PC-3 (cell line): ENCODE results near the gene HDAC11. TPM values are rescaled to one million over a fixed set of nuclear protein-coding genes. Genes with fewer than 3 reads are reported as not detected.

Source experiments
- ATAC-seq: fragments of 200-7000 bp; cut with Tn5 transposase; 2 replicates; pipeline ENCODE4 v1.9.1; 2020; ENCODE audit warnings: mild to moderate bottlenecking, moderate library complexity
- BruUV-seq: library from RNA; stranded (reverse); fragments of 400-500 nt; replicated peaks from 2 replicates; lab custom pipeline; 2021; lab: Mats Ljungman, UMichigan
- CTCF ChIA-PET: fragments of 300-600 bp; sonication (Branson Sonifier 250); formaldehyde crosslinking; loops from one replicate; lab custom pipeline; 2022; ENCODE audit warnings: antibody characterized with exemption; lab: Charles Lee
- POLR2A ChIA-PET: fragments of 300-600 bp; sonication (Branson Sonifier 250); formaldehyde crosslinking; loops from one replicate; lab custom pipeline; 2022; ENCODE audit warnings: antibody characterized with exemption; ENCODE audit not compliant: unreplicated experiment; lab: Charles Lee
- DNase-seq: peaks from one replicate; pipeline ENCODE4 v3.0.0-alpha.2; 2015
- H2AFZ ChIP-seq: fragments of 300-600 bp; sonication (generic); 2 replicates; pipeline ENCODE4 v1.6.0; 2016; ENCODE audit warnings: antibody characterized with exemption, low read length
- H3F3A ChIP-seq: fragments of 300-600 bp; sonication (generic); one replicate; pipeline ENCODE4 v1.6.0; 2017; ENCODE audit warnings: antibody characterized with exemption, low read length, control low read depth, mild to moderate bottlenecking; ENCODE audit not compliant: unreplicated experiment
- H3K27ac ChIP-seq: fragments of 300-600 bp; sonication (generic); 2 replicates; pipeline ENCODE4 v1.5.1; 2016; ENCODE audit warnings: mild to moderate bottlenecking, low read length
- H3K27me3 ChIP-seq: fragments of 300-600 bp; sonication (generic); 2 replicates; pipeline ENCODE4 v1.6.1; 2016; ENCODE audit warnings: low read length, mixed read lengths
- H3K36me3 ChIP-seq: fragments of 300-600 bp; sonication (generic); 2 replicates; pipeline ENCODE4 v1.6.1; 2016; ENCODE audit warnings: low read depth, mixed run types, low read length, mixed read lengths
- H3K4me1 ChIP-seq: fragments of 300-600 bp; sonication (generic); 2 replicates; pipeline ENCODE4 v1.5.1; 2016; ENCODE audit warnings: low read length; ENCODE audit not compliant: insufficient read depth
- H3K4me2 ChIP-seq: fragments of 300-600 bp; sonication (generic); 2 replicates; pipeline ENCODE4 v1.6.0; 2016; ENCODE audit warnings: low read length
- H3K4me3 ChIP-seq: fragments of 300-600 bp; sonication (generic); 2 replicates; pipeline ENCODE4 v1.5.1; 2016; ENCODE audit warnings: mild to moderate bottlenecking, low read length, mixed read lengths
- H3K79me2 ChIP-seq: fragments of 300-600 bp; sonication (generic); 2 replicates; pipeline ENCODE4 v1.6.1; 2017; ENCODE audit warnings: low read length, mixed read lengths
- H3K9ac ChIP-seq: fragments of 300-600 bp; sonication (generic); 2 replicates; pipeline ENCODE4 v1.6.0; 2016; ENCODE audit warnings: mild to moderate bottlenecking, low read length
- H3K9me2 ChIP-seq: fragments of 300-600 bp; sonication (generic); replicated peaks from 2 replicates; pipeline ENCODE4 v1.6.1; 2016; ENCODE audit warnings: mixed run types, low read length, mixed read lengths
- H3K9me3 ChIP-seq: fragments of 300-600 bp; sonication (generic); 2 replicates; pipeline ENCODE4 v1.6.1; 2016; ENCODE audit warnings: low read length, mixed read lengths
- H4K20me1 ChIP-seq: fragments of 300-600 bp; sonication (generic); 2 replicates; pipeline ENCODE4 v1.6.1; 2016; ENCODE audit warnings: low read length, mixed read lengths
- EZH2 ChIP-seq: fragments of 300-600 bp; sonication (generic); IDR thresholded peaks from one replicate; pipeline ENCODE4 v1.6.1; 2017; ENCODE audit warnings: antibody characterized with exemption, mild to moderate bottlenecking, low read length; ENCODE audit not compliant: unreplicated experiment
- EZH2phosphoT487 ChIP-seq: fragments of 300-600 bp; sonication (generic); IDR thresholded peaks from 2 replicates; pipeline ENCODE4 v1.6.1; 2018; ENCODE audit warnings: mild to moderate bottlenecking, antibody characterized with exemption, low read length, borderline replicate concordance
- intact Hi-C: fragments of 100-400 bp; cut with micrococcal nuclease; formaldehyde crosslinking; loops from 2 replicates; pipeline ENCODE4 v1.9.0; 2023
- total RNA-seq: library from RNA; depleted of rRNA; stranded (reverse); fragments of >200 nt; gene quantifications from 2 replicates; pipeline ENCODE4 v1.2.3, GENCODE V29; 2014
- TF ChIP-seq, protein P1 (sequence below): fragments of 300-600 bp; sonication (generic); conservative IDR thresholded peaks from 2 replicates; pipeline ENCODE4 v1.5.1; 2017; ENCODE audit warnings: antibody characterized with exemption, low read depth, mild to moderate bottlenecking, low read length

HDAC11 gene
- total RNA-seq, 1 experiment from 2014 or later, result 24.2 TPM

DNA sequence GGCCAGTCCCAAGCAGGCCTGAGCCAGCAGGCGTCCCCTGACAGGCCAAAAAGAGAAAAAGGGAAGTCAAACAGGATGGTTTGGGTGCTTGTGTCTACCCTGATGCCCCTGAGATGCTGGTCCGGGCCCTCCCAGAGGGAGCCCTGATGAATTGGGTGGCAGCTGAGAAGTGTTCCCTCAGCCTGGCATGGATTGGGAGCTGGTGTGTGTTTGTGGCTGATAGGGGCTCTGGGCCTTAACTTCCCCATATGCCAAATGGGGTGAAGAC is 70.3 kb downstream of the HDAC11 start:
- Histone ChIP-seq H4K20me1 (no peaks in the 10 kb centered on the region), H3K9me3 (no peaks in the 10 kb centered on the region), H3K9ac (no peak overlapping the region), H3F3A (no peaks in the 10 kb centered on the region), H3K27me3 (no peaks in the 10 kb centered on the region), H3K4me1 (no peaks in the 10 kb centered on the region), H3K4me2 (no peak overlapping the region), H3K4me3 (no peak overlapping the region), H3K27ac (no peak overlapping the region), H3K79me2 (no peaks in the 10 kb centered on the region), H3K36me3 (no peaks in the 10 kb centered on the region), H3K9me2 (no peaks in the 10 kb centered on the region), H2AFZ (no peak overlapping the region)
- ATAC-seq (no peak), DNase-seq (no peak)
- ChIA-PET POLR2A (interaction anchor here (0.6 kb wide), 1 partner anchor 27 kb away, joined by 3 read pairs; no protein-coding TSS in a partner anchor), CTCF (no interaction called here)
- intact Hi-C loops, result no loop called here
- BruUV-seq, result no TSS peak
- TF ChIP-seq EZH2phosphoT487 (no peak), EZH2 (no peak)
- TF ChIP-seq, protein P1, sequence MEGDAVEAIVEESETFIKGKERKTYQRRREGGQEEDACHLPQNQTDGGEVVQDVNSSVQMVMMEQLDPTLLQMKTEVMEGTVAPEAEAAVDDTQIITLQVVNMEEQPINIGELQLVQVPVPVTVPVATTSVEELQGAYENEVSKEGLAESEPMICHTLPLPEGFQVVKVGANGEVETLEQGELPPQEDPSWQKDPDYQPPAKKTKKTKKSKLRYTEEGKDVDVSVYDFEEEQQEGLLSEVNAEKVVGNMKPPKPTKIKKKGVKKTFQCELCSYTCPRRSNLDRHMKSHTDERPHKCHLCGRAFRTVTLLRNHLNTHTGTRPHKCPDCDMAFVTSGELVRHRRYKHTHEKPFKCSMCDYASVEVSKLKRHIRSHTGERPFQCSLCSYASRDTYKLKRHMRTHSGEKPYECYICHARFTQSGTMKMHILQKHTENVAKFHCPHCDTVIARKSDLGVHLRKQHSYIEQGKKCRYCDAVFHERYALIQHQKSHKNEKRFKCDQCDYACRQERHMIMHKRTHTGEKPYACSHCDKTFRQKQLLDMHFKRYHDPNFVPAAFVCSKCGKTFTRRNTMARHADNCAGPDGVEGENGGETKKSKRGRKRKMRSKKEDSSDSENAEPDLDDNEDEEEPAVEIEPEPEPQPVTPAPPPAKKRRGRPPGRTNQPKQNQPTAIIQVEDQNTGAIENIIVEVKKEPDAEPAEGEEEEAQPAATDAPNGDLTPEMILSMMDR, result no peak

GRCh38 chr3:13550791-13551360 is 70.8 kb downstream of the HDAC11 start:
- Histone ChIP-seq H3K9me2 (no peaks in the 10 kb centered on the region), H4K20me1 (no peaks in the 10 kb centered on the region), H3K9me3 (no peaks in the 10 kb centered on the region), H3K9ac (no peak overlapping the region), H3F3A (no peaks in the 10 kb centered on the region), H3K27ac (no peak overlapping the region), H3K4me3 (no peak overlapping the region), H3K4me1 (no peaks in the 10 kb centered on the region), H3K36me3 (no peaks in the 10 kb centered on the region), H3K79me2 (no peaks in the 10 kb centered on the region), H2AFZ (no peak overlapping the region), H3K4me2 (no peak overlapping the region), H3K27me3 (no peaks in the 10 kb centered on the region)
- ATAC-seq (no peak), DNase-seq (no peak)
- ChIA-PET POLR2A (no interaction called here), CTCF (no interaction called here)
- TF ChIP-seq EZH2phosphoT487 (no peak), EZH2 (no peak)
- BruUV-seq, result no TSS peak
- intact Hi-C loops, result no loop called here

DNA sequence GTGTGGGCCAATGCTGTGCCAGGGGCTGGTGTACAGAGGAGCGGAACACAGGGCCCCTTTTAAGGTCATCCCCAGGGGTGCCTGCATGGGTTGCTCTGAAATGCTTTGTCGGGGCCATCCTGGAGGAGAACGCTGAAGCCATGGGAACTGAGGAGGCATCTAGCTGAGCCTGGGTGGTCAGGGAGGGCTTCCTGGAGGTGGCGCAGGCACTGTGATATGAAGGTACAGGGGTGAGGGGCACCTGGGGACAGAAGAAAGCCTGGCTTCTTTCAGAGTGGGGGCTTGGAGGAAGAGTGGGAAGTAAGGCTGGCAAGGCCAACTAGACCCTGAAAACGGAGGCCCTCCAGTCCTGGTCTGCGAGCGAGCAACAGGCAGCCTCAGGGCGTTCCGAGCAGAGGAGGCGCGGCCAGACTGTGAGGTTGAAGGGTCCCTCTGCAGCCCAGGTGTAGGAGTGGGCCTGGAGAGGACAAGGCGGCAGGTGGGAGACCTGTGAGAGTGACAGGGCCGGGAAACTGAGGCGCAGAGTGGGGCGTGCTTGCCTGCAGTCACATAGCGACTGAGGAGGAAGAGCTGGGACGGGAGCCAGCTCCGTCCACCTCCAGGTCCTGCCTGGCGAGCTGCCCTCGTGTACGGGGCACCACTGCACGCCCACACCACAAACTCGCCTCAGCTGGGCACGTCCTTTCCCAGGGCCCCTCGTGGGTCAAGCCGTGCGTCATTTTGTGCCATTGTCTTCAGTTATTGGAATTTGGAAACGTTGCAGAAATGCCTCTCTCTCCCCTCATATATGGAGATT is 72.9 kb downstream of the HDAC11 start:
- CTCF ChIA-PET, result no interaction called here
- no peaks in the 10 kb centered on the region for H3K27me3 ChIP-seq
- no peak overlapping the region for H3K4me3 ChIP-seq
- no peak overlapping the region for H2AFZ ChIP-seq
- H3K9ac ChIP-seq, result no peak overlapping the region
- no peaks in the 10 kb centered on the region for H3K9me3 ChIP-seq
- POLR2A ChIA-PET, result no interaction called here
- DNase-seq (no peak), ATAC-seq (no peak)
- H3K27ac ChIP-seq, result no peak overlapping the region
- no peaks in the 10 kb centered on the region for H3K4me1 ChIP-seq
- H3K36me3 ChIP-seq, result no peaks in the 10 kb centered on the region
- H3K4me2 ChIP-seq, result no peak overlapping the region
- no peaks in the 10 kb centered on the region for H3F3A ChIP-seq
- BruUV-seq, result no TSS peak
- intact Hi-C loops, result no loop called here
- H3K79me2 ChIP-seq, result no peaks in the 10 kb centered on the region
- H3K9me2 ChIP-seq, result no peaks in the 10 kb centered on the region
- TF ChIP-seq, protein P1, result no peak
- TF ChIP-seq EZH2, result no peak
- no peak for TF ChIP-seq EZH2phosphoT487
- H4K20me1 ChIP-seq, result no peaks in the 10 kb centered on the region
